HG03378 (cell line): ENCODE results near the gene DAPP1.
A peak's percentile ranks its signal among the peaks of the same experiment; 100 is the strongest.

Experiments
- ATAC-seq: cut with Tn5 transposase; IDR thresholded peaks from one replicate; pipeline ENCODE4 v1.9.1; 2021; ENCODE audit warnings: mild to moderate bottlenecking, moderate library complexity; ENCODE audit not compliant: unreplicated experiment

DAPP1 gene

DNA sequence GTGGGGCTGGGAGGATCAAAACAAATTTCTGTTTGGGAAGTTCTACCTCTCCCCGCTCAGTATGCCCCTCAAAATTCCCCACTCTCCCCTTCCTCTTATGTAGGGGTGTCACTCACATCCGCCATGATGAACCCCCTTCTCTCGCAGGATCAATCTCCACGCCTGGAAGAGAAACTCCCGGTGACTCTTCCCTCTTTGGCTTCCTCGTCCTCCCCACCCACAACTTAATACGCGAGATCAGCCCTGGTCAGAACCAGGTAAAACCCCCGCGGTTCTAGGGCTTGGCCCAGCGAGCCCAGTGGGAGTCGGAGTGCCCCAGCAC lies 77.2 kb downstream of the DAPP1 start:
- ATAC-seq = no peak

DNA sequence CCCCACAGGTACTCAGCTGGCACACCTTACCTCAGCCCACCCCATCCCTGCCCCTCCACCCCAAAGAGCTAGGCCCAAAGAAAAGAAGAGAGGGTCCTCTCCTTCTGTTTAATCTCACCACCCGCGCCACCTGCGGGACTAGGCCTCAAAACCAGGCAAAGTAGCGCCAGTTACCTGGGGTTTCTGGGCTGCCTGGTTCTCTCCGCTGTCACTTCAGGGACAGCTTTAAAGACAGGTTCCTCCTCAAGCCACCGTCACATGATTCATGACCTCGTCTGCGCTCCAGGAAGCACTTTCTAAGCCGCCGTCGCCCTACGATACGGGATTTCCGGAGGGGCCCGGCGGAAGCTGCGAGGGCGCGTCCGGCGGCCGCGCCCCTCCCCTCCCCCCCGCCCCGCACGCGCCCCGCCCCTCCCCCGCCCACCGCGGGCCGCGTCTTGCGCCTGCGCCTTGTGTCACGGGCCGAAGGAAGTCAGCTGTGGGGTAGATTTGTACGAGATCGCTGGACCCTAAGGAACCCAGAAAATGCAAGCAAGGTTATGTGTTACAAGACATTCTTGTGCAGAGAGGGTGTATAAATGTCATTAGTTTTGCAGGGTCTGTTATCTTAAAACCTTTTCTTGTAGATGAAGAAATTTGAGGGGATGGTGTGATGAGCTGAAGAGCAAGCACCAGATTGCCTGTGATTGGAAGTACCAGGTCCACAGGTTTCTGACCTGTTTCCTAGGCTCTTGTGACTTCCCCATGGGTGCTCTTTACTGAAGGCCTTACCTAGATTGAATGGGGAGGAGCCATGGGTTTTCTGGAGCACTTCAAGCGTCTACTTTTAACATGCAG lies 77.8 kb downstream of the DAPP1 start, which contains the start of gene LAMTOR3:
Gene LAMTOR3, minus strand, starts transcription at position 267 of the 837 bp plus-strand sequence. CDS start 464 bp downstream, outside the sequence.
- ATAC-seq = peak; percentile 99

DNA sequence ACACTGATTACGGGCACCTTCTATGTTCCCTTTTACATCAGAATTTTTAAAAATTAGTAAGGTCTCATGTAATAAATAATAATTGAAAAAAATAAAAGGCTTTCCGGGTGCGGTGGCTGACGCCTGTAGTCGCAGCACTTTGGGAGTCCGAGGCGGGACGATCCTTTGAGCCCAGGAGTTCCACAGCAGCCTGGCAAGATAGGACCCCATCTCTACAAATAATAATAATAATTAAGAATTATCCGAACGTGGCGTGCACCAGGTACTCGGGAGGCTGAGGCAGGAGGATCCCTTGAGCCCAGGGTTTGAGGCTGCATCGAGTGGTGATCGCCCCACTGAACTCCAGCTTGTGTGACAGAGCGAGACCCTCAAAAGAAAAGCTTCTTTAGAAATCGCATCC lies 78.4 kb downstream of the DAPP1 start:
- ATAC-seq = no peak

DNA sequence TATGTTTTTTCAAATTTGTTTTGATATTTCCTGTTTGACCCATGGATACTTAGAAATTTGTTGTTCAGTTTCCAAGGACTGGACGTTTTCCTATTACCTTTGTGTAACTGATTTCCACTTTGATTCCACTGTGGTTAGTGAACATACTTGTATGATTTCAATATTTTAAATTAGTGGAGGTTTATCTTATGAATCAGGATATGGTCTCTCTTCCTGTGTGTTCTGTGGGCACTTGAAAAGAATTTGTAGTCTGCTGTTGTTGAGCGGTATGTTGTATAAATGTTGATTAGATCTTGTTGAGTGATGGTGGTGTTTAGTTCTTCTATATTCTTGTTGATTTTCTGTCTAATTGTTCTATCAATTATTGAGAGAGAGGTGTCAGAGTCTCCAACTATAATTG lies 98.8 kb downstream of the DAPP1 start:
- no peak for ATAC-seq

DNA sequence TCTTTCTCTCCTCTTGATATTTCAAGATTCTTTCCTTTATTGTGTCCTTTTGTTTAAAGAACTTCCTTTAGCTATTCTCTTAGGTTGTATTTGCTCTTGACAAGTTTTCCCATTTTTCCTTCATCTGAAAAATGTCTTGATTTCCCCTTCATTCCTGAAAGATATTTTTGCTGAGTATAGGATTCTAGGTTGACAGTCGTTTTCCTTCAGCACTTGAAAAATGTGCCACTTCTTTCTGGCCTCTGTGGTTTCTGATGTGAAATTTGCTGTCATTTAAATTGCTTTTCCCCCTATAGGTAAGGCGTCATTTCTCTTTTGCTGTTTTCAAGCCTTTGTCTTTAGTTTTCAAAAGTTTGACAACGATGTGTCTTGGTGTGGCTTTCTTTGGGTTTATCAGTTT lies 100.9 kb downstream of the DAPP1 start:
- ATAC-seq = no peak

DNA sequence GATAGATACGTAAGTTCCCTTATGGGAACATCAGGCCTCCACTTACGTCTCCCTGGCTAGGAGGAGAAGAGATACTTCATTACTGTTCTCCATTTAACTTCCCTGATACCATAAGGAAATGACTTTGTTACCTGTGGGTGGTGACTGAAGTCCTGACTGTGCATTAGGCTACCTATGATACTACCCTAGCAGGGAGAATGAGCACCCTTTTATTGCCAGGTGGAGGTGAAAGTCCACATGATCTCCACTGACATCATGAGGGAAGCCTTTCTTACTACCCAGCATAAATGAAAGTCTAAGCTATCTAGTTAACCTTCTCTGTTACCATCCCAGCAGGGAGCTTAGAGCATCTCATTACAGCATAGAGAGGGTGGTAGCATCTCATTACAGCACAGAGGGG lies 102.0 kb downstream of the DAPP1 start:
- ATAC-seq = no peak
